Mucosa of stomach (tissue), 1 donor: ENCODE results near the gene MCM10.

ENCODE experiments used
- H3K27me3 ChIP-seq: one replicate; pipeline ENCODE4 v1.7.0; 2013; ENCODE audit warnings: mild to moderate bottlenecking, low read length; ENCODE audit not compliant: control insufficient read depth, insufficient read depth
- H3K36me3 ChIP-seq: one replicate; pipeline ENCODE4 v1.7.0; 2013; ENCODE audit warnings: low read length; ENCODE audit not compliant: control insufficient read depth, insufficient read depth
- H3K4me1 ChIP-seq: one replicate; pipeline ENCODE4 v1.7.0; 2013; ENCODE audit warnings: mild to moderate bottlenecking, low read length; ENCODE audit not compliant: control insufficient read depth, insufficient read depth
- H3K4me3 ChIP-seq: one replicate; pipeline ENCODE4 v1.7.0; 2013; ENCODE audit warnings: low read length
- H3K9ac ChIP-seq: one replicate; pipeline ENCODE4 v1.7.0; 2013; ENCODE audit warnings: mild to moderate bottlenecking, low read length, moderate library complexity
- H3K9me3 ChIP-seq: one replicate; pipeline ENCODE4 v1.7.0; 2013; ENCODE audit warnings: mild to moderate bottlenecking, low read length, moderate library complexity; ENCODE audit not compliant: control insufficient read depth
- donor health status: Pancreatic carcinoma.

Gene MCM10

GRCh38 chr10:13201132-13201531 is 39.8 kb downstream of the MCM10 start:
- Histone ChIP-seq H3K27me3 (no peaks in the 10 kb centered on the region), H3K9ac (no peak overlapping the region), H3K9me3 (no peaks in the 10 kb centered on the region), H3K36me3 (no peaks in the 10 kb centered on the region), H3K4me3 (no peak overlapping the region), H3K4me1 (no peaks in the 10 kb centered on the region)

GRCh38 chr10:13206091-13206490 is 44.7 kb downstream of the MCM10 start:
- no peaks in the 10 kb centered on the region for H3K27me3 ChIP-seq
- no peaks in the 10 kb centered on the region for H3K4me1 ChIP-seq
- H3K4me3 ChIP-seq: no peak overlapping the region
- no peak overlapping the region for H3K9ac ChIP-seq
- no peaks in the 10 kb centered on the region for H3K9me3 ChIP-seq
- H3K36me3 ChIP-seq: no peaks in the 10 kb centered on the region

- no peaks in the 10 kb centered on the region for H3K4me1 ChIP-seq
- no peak overlapping the region for H3K4me3 ChIP-seq
- H3K36me3 ChIP-seq: no peaks in the 10 kb centered on the region
- H3K27me3 ChIP-seq: no peaks in the 10 kb centered on the region
- no peak overlapping the region for H3K9ac ChIP-seq
- H3K9me3 ChIP-seq: no peaks in the 10 kb centered on the region
These were observed 45.4 kb downstream of the MCM10 start for GRCh38 chr10:13206546-13207443.

GRCh38 chr10:13213163-13213562 is 51.8 kb downstream of the MCM10 start:
- Histone ChIP-seq H3K27me3 (no peaks in the 10 kb centered on the region), H3K36me3 (no peaks in the 10 kb centered on the region), H3K4me1 (no peaks in the 10 kb centered on the region), H3K9ac (no peak overlapping the region), H3K9me3 (no peaks in the 10 kb centered on the region), H3K4me3 (no peak overlapping the region)

GRCh38 chr10:13218878-13219277 is 57.5 kb downstream of the MCM10 start:
- no peak overlapping the region for H3K9ac ChIP-seq
- H3K4me1 ChIP-seq: peaks cover 3% of the 10 kb centered on the region
- H3K36me3 ChIP-seq: no peaks in the 10 kb centered on the region
- no peaks in the 10 kb centered on the region for H3K27me3 ChIP-seq
- H3K4me3 ChIP-seq: no peak overlapping the region
- no peaks in the 10 kb centered on the region for H3K9me3 ChIP-seq

GRCh38 chr10:13219685-13220670 is 58.6 kb downstream of the MCM10 start:
- no peak overlapping the region for H3K9ac ChIP-seq
- no peaks in the 10 kb centered on the region for H3K9me3 ChIP-seq
- no peaks in the 10 kb centered on the region for H3K27me3 ChIP-seq
- no peaks in the 10 kb centered on the region for H3K36me3 ChIP-seq
- H3K4me1 ChIP-seq: peaks cover 3% of the 10 kb centered on the region
- H3K4me3 ChIP-seq: no peak overlapping the region

- Histone ChIP-seq H3K4me1 (peaks cover 3% of the 10 kb centered on the region), H3K36me3 (no peaks in the 10 kb centered on the region), H3K4me3 (no peak overlapping the region), H3K27me3 (no peaks in the 10 kb centered on the region), H3K9ac (no peak overlapping the region), H3K9me3 (no peaks in the 10 kb centered on the region)
These were observed 60.2 kb downstream of the MCM10 start for GRCh38 chr10:13221572-13221971.

- Histone ChIP-seq H3K27me3 (no peaks in the 10 kb centered on the region), H3K9me3 (no peaks in the 10 kb centered on the region), H3K36me3 (no peaks in the 10 kb centered on the region), H3K4me3 (no peak overlapping the region), H3K4me1 (peaks cover 3% of the 10 kb centered on the region), H3K9ac (no peak overlapping the region)
These were observed 60.8 kb downstream of the MCM10 start for GRCh38 chr10:13222151-13222550.

- Histone ChIP-seq H3K9me3 (no peaks in the 10 kb centered on the region), H3K4me1 (peaks cover 3% of the 10 kb centered on the region), H3K4me3 (no peak overlapping the region), H3K36me3 (no peaks in the 10 kb centered on the region), H3K27me3 (no peaks in the 10 kb centered on the region), H3K9ac (no peak overlapping the region)
These were observed 61.2 kb downstream of the MCM10 start for GRCh38 chr10:13222566-13222965.

GRCh38 chr10:13223241-13223640 is 61.9 kb downstream of the MCM10 start:
- no peak overlapping the region for H3K9ac ChIP-seq
- peaks cover 3% of the 10 kb centered on the region for H3K4me1 ChIP-seq
- no peaks in the 10 kb centered on the region for H3K9me3 ChIP-seq
- H3K4me3 ChIP-seq: no peak overlapping the region
- no peaks in the 10 kb centered on the region for H3K36me3 ChIP-seq
- H3K27me3 ChIP-seq: no peaks in the 10 kb centered on the region

GRCh38 chr10:13224210-13224995 is 63.0 kb downstream of the MCM10 start:
- peaks cover 3% of the 10 kb centered on the region for H3K4me1 ChIP-seq
- H3K9me3 ChIP-seq: no peaks in the 10 kb centered on the region
- H3K27me3 ChIP-seq: no peaks in the 10 kb centered on the region
- no peak overlapping the region for H3K4me3 ChIP-seq
- no peak overlapping the region for H3K9ac ChIP-seq
- no peaks in the 10 kb centered on the region for H3K36me3 ChIP-seq
